IPS-18c (cell line): ENCODE measurements around the gene HPSE2.
"Not testable (repeated sequence)": the region's sequence is repeated elsewhere in the genome, so short reads cannot be mapped to it uniquely, and the experiment has no call there.

ENCODE experiments used
- H3K4me3 ChIP-seq: 2 replicates; pipeline ENCODE4 v1.7.0; 2013; ENCODE audit warnings: low read depth, mild to moderate bottlenecking, low read length, moderate library complexity; ENCODE audit not compliant: insufficient read depth
- H3K9me3 ChIP-seq: one replicate; pipeline ENCODE4 v1.6.1; 2013; ENCODE audit warnings: mild to moderate bottlenecking, low read length, moderate library complexity; ENCODE audit not compliant: control insufficient read depth, insufficient read depth

The HPSE2 gene

DNA sequence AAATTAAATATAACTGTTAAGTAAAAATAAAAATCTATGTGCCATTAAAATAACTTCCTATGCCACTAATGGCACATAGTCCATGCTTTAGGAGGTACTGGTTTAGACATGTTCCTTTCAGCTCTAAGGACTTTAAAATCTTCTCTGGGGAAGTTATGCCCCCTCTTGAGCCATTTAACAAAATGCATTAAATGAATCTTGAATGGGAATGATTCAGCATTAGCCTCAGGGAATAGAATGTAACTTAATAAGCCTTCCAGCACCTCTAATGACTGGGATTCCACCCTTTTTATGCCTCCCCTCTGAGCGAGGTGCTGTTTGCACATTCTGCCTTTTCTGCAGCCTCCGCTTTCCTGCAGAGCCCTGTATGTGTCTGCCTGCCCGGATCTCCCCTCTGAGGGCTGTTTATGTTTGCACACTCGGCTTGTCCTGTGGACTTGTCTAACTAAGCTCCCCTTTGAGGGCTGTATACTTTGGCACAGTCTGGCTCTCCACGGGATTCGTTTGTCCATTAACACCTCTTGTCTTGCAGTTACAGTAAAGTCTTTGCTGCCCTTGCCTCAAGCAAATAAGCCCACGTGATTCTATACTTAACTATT, 680.5 kb downstream of the HPSE2 start:
- Histone ChIP-seq H3K9me3 (no peaks in the 10 kb centered on the region), H3K4me3 (no peak overlapping the region)

DNA sequence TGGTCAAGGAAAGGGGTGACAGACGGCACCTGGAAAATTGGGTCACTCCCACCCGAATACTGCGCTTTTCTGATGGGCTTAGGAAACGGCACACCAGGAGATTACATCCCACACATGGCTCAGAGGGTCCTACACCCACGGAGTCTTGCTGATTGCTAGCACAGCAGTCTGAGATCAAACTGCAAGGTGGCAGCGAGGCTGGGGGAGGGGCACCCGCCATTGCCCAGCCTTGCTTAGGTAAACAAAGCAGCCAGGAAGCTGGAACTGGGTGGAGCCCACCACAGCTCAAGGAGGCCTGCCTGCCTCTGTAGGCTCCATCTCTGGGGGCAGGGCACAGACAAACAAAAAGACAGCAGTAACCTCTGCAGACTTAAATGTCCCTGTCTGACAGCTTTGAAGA, 694.1 kb downstream of the HPSE2 start:
- H3K9me3 ChIP-seq, H3K4me3 ChIP-seq: not testable (repeated sequence)

GRCh38 chr10:98539578-98539977, 696.1 kb downstream of the HPSE2 start:
- H3K9me3 ChIP-seq: no peaks in the 10 kb centered on the region
- H3K4me3 ChIP-seq: no peak overlapping the region

DNA sequence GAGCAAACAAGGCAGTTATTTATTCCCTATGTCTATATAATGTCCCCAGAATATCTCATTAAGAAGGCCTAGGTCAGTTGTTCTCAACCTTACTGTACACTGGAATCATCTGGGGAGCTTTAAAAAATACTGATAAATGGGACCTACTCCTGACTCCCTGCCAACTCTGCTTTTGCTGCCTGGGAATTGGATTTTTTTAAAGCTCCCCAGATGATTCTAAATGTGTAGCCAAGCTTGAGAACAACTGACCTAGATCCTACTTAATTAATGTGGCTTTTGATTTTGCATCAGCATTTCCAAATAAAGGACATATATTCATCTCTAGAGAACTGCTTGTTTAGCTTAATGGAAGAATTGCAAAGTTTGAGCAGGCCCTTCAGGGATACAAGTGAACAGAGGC, 697.2 kb downstream of the HPSE2 start:
- H3K4me3 ChIP-seq: no peak overlapping the region
- no peaks in the 10 kb centered on the region for H3K9me3 ChIP-seq

GRCh38 chr10:98536551-98536950, 699.1 kb downstream of the HPSE2 start:
- no peak overlapping the region for H3K4me3 ChIP-seq
- H3K9me3 ChIP-seq: no peaks in the 10 kb centered on the region

GRCh38 chr10:98533746-98534445, 701.8 kb downstream of the HPSE2 start:
- no peaks in the 10 kb centered on the region for H3K9me3 ChIP-seq
- H3K4me3 ChIP-seq: no peak overlapping the region

DNA sequence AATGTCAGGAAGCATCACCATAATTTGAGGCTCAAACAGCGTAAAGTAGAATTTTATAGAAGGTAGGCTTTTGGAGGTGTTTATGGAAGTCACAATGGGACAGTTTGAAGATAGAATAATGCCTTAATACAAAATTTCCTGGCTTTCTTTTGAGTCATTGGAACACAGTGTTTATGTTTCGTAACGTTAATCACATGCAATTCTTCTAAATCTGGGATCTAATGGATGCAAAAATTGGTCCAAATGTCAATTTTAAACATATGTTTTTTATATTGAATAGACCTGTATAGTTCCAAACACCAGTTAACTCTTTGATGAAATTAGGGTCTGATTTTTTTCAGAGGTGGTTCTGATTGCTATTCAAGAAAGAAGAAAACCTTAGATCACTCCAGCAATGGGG, 702.4 kb downstream of the HPSE2 start:
- Histone ChIP-seq H3K4me3 (no peak overlapping the region), H3K9me3 (no peaks in the 10 kb centered on the region)

GRCh38 chr10:98528805-98529183, 706.9 kb downstream of the HPSE2 start:
- Histone ChIP-seq H3K4me3 (no peak overlapping the region), H3K9me3 (no peaks in the 10 kb centered on the region)

GRCh38 chr10:98528166-98528804, 707.4 kb downstream of the HPSE2 start:
- Histone ChIP-seq H3K9me3 (no peaks in the 10 kb centered on the region), H3K4me3 (no peak overlapping the region)

- Histone ChIP-seq H3K4me3 (no peak overlapping the region), H3K9me3 (no peaks in the 10 kb centered on the region)
These were observed 709.7 kb downstream of the HPSE2 start for GRCh38 chr10:98525969-98526368.

DNA sequence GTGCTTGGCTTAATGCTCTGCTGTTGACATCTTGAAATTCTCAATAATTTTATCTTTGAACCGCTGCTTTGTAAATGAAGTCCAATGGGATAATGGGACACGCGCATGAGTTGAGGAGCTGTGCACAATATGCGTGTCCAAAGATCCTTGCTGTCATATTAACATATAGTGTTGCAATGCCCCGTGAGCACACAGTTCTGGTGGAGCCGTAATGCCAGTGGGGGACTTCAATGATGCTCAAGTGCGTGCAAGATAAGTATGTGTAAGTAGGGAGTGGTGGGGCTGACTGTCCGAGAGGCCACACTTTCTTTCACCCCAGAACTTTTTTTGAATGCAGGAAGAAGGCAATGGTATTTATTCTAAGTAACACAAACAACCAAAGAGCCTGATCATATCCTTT, 711.5 kb downstream of the HPSE2 start:
- no peaks in the 10 kb centered on the region for H3K9me3 ChIP-seq
- H3K4me3 ChIP-seq: no peak overlapping the region

DNA sequence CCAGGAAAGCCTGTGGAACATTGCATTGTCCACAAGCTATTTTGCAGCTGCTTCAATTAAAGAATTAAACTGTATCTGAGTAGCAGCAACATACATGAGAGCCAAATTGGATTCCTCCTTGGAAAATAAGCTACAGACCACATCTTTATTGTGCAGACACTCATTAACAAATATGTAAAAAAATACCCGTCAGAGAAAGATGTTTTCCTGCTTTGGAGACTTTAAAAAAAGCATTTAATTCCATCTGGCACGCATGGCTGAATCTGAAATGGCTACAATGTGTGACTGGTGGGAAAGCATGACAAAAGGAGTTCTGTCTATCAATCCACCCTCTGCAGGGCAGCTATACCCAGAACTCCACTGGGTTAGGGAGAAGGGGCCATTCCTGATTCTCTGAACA, 715.8 kb downstream of the HPSE2 start:
- H3K9me3 ChIP-seq: no peaks in the 10 kb centered on the region
- H3K4me3 ChIP-seq: no peak overlapping the region

GRCh38 chr10:98517672-98518071, 718.0 kb downstream of the HPSE2 start:
- H3K9me3 ChIP-seq: no peaks in the 10 kb centered on the region
- no peak overlapping the region for H3K4me3 ChIP-seq

DNA sequence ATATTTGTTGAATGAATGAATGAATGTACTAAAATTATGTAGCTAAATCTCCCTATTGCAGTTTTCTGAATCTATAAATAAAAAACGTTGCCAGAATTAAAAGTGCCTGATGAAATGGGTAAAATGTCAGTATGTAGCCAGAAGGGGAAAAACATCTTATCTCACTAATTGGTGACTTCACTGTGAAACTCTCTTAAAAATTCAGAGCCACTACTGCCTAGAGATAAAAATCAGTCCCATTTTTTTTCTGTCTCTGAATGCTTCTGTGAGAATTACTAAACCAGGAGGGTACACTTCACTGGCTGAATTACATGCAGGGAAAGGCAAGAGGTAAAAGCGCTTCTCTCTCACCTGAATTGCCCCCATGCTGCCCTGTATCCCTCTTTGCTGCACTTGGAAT, 719.3 kb downstream of the HPSE2 start:
- Histone ChIP-seq H3K9me3 (no peaks in the 10 kb centered on the region), H3K4me3 (no peak overlapping the region)

- Histone ChIP-seq H3K9me3 (no peaks in the 10 kb centered on the region), H3K4me3 (no peak overlapping the region)
These were observed 721.9 kb downstream of the HPSE2 start for GRCh38 chr10:98513704-98514103.

DNA sequence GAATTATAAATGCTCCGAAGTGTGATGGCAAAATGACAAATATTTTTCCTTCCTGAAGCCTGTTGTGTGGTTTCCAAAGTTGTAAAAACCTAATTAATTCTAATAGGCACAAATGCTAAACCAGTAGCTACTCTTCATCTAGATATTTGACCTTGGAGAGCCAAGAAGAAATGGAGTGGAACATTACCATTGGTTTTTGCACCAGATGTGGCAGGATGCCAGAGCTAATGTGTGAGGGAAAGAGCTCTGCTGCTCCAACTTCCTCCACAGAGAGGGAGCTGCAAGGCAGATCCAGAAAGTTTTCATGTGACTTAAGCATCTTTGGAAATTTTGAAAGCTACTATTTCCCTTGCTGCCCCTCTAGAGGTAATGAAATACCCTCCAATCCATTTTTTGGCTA, 723.8 kb downstream of the HPSE2 start:
- no peak overlapping the region for H3K4me3 ChIP-seq

DNA sequence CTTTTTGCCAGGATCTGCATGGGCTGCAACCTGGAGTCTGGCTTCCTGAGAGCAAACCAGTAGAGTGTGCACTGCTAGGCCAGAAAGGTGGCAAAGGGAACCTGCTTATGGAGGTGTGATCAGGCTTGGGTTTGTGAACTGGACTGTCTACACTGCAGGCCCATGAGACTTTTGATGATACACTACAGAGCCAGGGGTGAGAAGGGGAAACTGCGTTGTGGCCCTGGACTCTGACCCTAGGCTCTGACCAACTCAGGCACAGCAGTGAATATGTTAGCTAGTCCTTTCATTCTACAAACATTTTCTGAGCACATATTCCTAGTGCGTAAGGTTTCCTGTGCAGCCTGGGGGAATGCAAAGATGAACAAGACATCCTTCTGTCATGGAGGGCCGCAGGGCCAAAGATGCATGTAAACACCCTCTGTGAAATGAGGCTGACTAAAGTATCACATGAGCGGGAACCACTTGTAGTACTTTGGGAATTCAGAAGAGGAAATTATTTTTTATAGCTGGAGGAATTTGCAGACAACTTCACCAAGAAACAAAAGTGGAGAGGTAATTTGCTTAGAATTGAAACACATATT, 725.1 kb downstream of the HPSE2 start:
- no peaks in the 10 kb centered on the region for H3K9me3 ChIP-seq
- no peak overlapping the region for H3K4me3 ChIP-seq

More for the DNA sequence above, 723.8 kb downstream of the HPSE2 start:
- no peaks in the 10 kb centered on the region for H3K9me3 ChIP-seq

GRCh38 chr10:98509745-98510144, 725.9 kb downstream of the HPSE2 start:
- Histone ChIP-seq H3K9me3 (no peaks in the 10 kb centered on the region), H3K4me3 (no peak overlapping the region)
